ENCODE measurements around the gene AOC3. TPM values are rescaled to one million over a fixed set of nuclear protein-coding genes. Genes with fewer than 3 reads are reported as not detected.
"Not testable (repeated sequence)": the region's sequence is repeated elsewhere in the genome, so short reads cannot be mapped to it uniquely, and the experiment has no call there.

AOC3 gene
- polyA plus RNA-seq, 1 donor (not counting 4 experiments of a cell fraction or from before 2014, with no cell fraction given), result 0.22 TPM

- H3K79me2 ChIP-seq (ENCODE audit: control insufficient read depth, insufficient read depth, low read length), result no peaks in the 10 kb centered on the region
- DNase-seq (ENCODE audit: low read depth, low spot score), result no peak
Measured at GRCh38 chr17:42883802-42884558, 33.0 kb downstream of the AOC3 start.

GRCh38 chr17:42885806-42886205 lies 34.8 kb downstream of the AOC3 start:
- H4K20me1 ChIP-seq (ENCODE audit: control insufficient read depth, extremely low read depth, insufficient read depth, low read length); FAIRE-seq; H3K9me3 ChIP-seq (ENCODE audit: control insufficient read depth, low read depth, low read length); H3K9me1 ChIP-seq (ENCODE audit: control insufficient read depth, extremely low read depth, insufficient read depth, low read length); H3K4me3 ChIP-seq (ENCODE audit: control insufficient read depth in 2 of 3, extremely low read depth in 1 of 3, insufficient read depth in 2 of 3, low read depth in 1 of 3, low read length in 3 of 3); H3K36me3 ChIP-seq (ENCODE audit: control insufficient read depth in 2 of 2, extremely low read depth in 1 of 2, insufficient read depth in 2 of 2, low read length in 2 of 2); H3K4me1 ChIP-seq (ENCODE audit: control insufficient read depth, extremely low read depth, insufficient read depth, low read length); H3K27me3 ChIP-seq (ENCODE audit: control insufficient read depth, extremely low read depth, insufficient read depth, low read length); H3K27ac ChIP-seq (ENCODE audit: control insufficient read depth, insufficient read depth, low read length); dilution Hi-C loops (cut with MboI; ENCODE audit: extremely low pct_ligation_motif_present, low sequenced_read_pairs); H2AFZ ChIP-seq (ENCODE audit: control insufficient read depth, low read length); H3K79me2 ChIP-seq (ENCODE audit: control insufficient read depth, insufficient read depth, low read length); DNase-seq (ENCODE audit: low read depth, low spot score); H3K4me2 ChIP-seq (ENCODE audit: control insufficient read depth, extremely low read depth, insufficient read depth, low read depth, low read length); H3K9ac ChIP-seq (ENCODE audit: control insufficient read depth, extremely low read depth, insufficient read depth, low read length): not testable (repeated sequence)

More at GRCh38 chr17:42883802-42884558, 33.0 kb downstream of the AOC3 start:
- Histone ChIP-seq H3K9ac (ENCODE audit: control insufficient read depth, extremely low read depth, insufficient read depth, low read length) (no peak overlapping the region), H4K20me1 (ENCODE audit: control insufficient read depth, extremely low read depth, insufficient read depth, low read length) (no peaks in the 10 kb centered on the region), H3K27me3 (ENCODE audit: control insufficient read depth, extremely low read depth, insufficient read depth, low read length) (peaks cover 6% of the 10 kb centered on the region), H3K4me3 (ENCODE audit: control insufficient read depth in 2 of 3, extremely low read depth in 1 of 3, insufficient read depth in 2 of 3, low read depth in 1 of 3, low read length in 3 of 3) (no peak overlapping the region), H3K9me1 (ENCODE audit: control insufficient read depth, extremely low read depth, insufficient read depth, low read length) (no peaks in the 10 kb centered on the region), H3K4me2 (ENCODE audit: control insufficient read depth, extremely low read depth, insufficient read depth, low read depth, low read length) (no peak overlapping the region), H3K36me3 (ENCODE audit: control insufficient read depth in 2 of 2, extremely low read depth in 1 of 2, insufficient read depth in 2 of 2, low read length in 2 of 2) (no peaks in the 10 kb centered on the region), H3K4me1 (ENCODE audit: control insufficient read depth, extremely low read depth, insufficient read depth, low read length) (no peaks in the 10 kb centered on the region), H3K9me3 (ENCODE audit: control insufficient read depth, low read depth, low read length) (no peaks in the 10 kb centered on the region), H3K27ac (ENCODE audit: control insufficient read depth, insufficient read depth, low read length) (no peak overlapping the region), H2AFZ (ENCODE audit: control insufficient read depth, low read length) (no peak overlapping the region)
- dilution Hi-C loops (cut with MboI; ENCODE audit: extremely low pct_ligation_motif_present, low sequenced_read_pairs), result no loop called here
- no peak for FAIRE-seq
- TF ChIP-seq EZH2 (IDR thresholded peaks at IDR 0.05; ENCODE audit: low read length) (no peak), CTCF (optimal IDR thresholded peaks at IDR 0.05 in 1 of 3, IDR thresholded peaks at IDR 0.05 in 1 of 3, conservative IDR thresholded peaks at IDR 0.05 in 1 of 3; ENCODE audit: extremely low read depth in 1 of 3, insufficient read depth in 2 of 3, low read length in 3 of 3) (no peak)

All from keratinocyte (primary cell).